Panc1 (cell line): Measurements from ENCODE around the gene NSD1.

ENCODE experiments used
- CTCF ChIP-seq: fragments of 450-650 bp; IDR thresholded peaks from 2 replicates; pipeline ENCODE4 v1.5.1; 2017; ENCODE audit warnings: mild to moderate bottlenecking
- POLR2AphosphoS5 ChIP-seq: IDR thresholded peaks from 2 replicates; pipeline ENCODE4 v1.6.1; 2012; ENCODE audit warnings: mild to moderate bottlenecking, low read depth, low read length, moderate library complexity

GRCh38 chr5:177094224-177095087 lies 39.1 kb upstream of the NSD1 start:
- TF ChIP-seq POLR2AphosphoS5, result no peak
- no peak for TF ChIP-seq CTCF
